Measurements from ENCODE around the gene MYH8. TPM values are rescaled to one million over a fixed set of nuclear protein-coding genes. Genes with fewer than 3 reads are reported as not detected.

The MYH8 gene
- total and polyA plus RNA-seq, 9 of the 15 experiments (the other 6 are each of a cell fraction or from before 2014, with no cell fraction given), result 0.01 to 0.05 (median 0.03) TPM; not detected in 6

DNA sequence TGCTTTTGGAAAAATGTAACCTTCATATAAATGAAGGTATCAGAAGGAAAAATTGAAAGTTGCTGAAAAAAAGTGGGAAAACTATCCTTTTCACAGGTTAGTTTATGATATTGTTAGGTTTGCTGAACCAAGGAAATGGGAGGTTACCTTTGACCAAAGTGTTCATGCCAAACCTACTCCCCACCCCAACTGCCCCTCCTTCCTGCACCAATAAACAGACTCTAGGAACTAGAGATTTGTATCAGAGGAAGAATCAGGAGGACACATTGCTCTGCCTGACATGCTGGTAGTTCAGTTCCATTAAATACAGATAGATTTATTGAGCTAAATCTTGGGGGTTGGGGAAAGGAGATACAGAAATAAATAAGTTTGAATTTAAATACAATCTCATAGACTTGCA is 18.2 kb downstream of the MYH8 start:
- no peaks in the 10 kb centered on the region for H3K9me3 ChIP-seq (replicated peaks; ENCODE audit: control insufficient read depth, insufficient read depth, low read depth, low read length)
- ChIA-PET CTCF (ENCODE audit: low intra/inter-chr PET ratio) (no interaction called here), POLR2A (interaction anchor here (0.8 kb wide), 1 partner anchor 9 kb away, joined by 3 read pairs; no protein-coding TSS in a partner anchor)
- intact Hi-C loops (cut with micrococcal nuclease), result no loop called here
- H3K4me2 ChIP-seq (ENCODE audit: insufficient read depth, low read length), result no peak overlapping the region
- in situ Hi-C loops (cut with MboI), result no loop called here
- H3K79me2 ChIP-seq (ENCODE audit: control insufficient read depth, insufficient read depth, low read length), result no peaks in the 10 kb centered on the region
- H3K27me3 ChIP-seq (ENCODE audit: control insufficient read depth in 2 of 2, insufficient read depth in 2 of 2, low read length in 2 of 2), result peaks cover 0 to 4% of the 10 kb centered on the region in 2 experiments; a peak in 1 of 5 replicates
- TF ChIP-seq PHF21A (IDR thresholded peaks at IDR 0.05; ENCODE audit: borderline replicate concordance, low read depth) (no peak), RAD51 (IDR thresholded peaks at IDR 0.05; ENCODE audit: borderline replicate concordance, low read depth) (no peak), ZNF197 (CRISPR knock-in tag; IDR thresholded peaks at IDR 0.05; ENCODE audit: low read depth) (no peak), GABPA (tag; conservative IDR thresholded peaks at IDR 0.05; ENCODE audit: low read depth) (no peak), BCL6 (CRISPR knock-in tag; IDR thresholded peaks at IDR 0.05) (no peak), ZBTB8A (IDR thresholded peaks at IDR 0.05; ENCODE audit: partially characterized antibody) (no peak), ZNF444 (CRISPR knock-in tag; IDR thresholded peaks at IDR 0.05) (no peak)
- H3K27ac ChIP-seq (ENCODE audit: extremely low read depth, low read depth, low read length), result no peak overlapping the region
- ATAC-seq, result no peak
- no peak for DNase-seq (ENCODE audit: extremely low read depth in 1 of 4, low spot score in 3 of 4)
- H2AFZ ChIP-seq (ENCODE audit: low read depth, low read length), result no peak overlapping the region
- BruUV-seq (replicated peaks), result no TSS peak
- no peaks in the 10 kb centered on the region for H3K9me1 ChIP-seq (ENCODE audit: control insufficient read depth, insufficient read depth, low read length)
- FAIRE-seq, result no peak
- H3K36me3 ChIP-seq (ENCODE audit: control insufficient read depth, insufficient read depth, low read length), result no peaks in the 10 kb centered on the region
- H3K4me1 ChIP-seq (replicated peaks in 1 of 2; ENCODE audit: control insufficient read depth in 2 of 2, insufficient read depth in 2 of 2, low read length in 2 of 2), result no peaks in the 10 kb centered on the region
- no peak overlapping the region for H3K4me3 ChIP-seq
- H3K9ac ChIP-seq (ENCODE audit: insufficient read depth in 1 of 2, low read depth in 2 of 2, low read length in 2 of 2), result no peak overlapping the region
- no peaks in the 10 kb centered on the region for H4K20me1 ChIP-seq (replicated peaks; ENCODE audit: control insufficient read depth, insufficient read depth, low read length)

DNA sequence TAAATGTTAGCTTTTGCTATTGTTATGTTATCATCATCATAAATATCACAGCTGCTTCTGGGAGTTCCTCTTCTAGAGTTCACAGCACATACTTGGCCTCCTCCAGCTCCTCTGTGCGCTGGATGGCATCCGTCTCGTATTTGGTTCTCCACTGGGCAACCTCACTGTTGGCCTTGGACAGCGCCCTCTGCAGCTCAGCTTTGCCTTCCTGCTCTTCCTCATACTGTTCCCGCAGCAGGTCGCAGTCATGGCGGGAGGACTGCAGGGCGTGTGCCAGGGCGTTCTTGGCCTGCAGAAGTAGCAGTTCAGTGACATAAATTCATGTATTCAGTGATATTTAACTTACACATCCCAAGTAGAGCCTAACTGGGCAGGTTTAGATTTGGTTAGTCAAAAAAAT is 23.4 kb downstream of the MYH8 start:
- ChIA-PET POLR2A (no interaction called here), CTCF (ENCODE audit: low intra/inter-chr PET ratio) (no interaction called here)
- no peak overlapping the region for H2AFZ ChIP-seq (ENCODE audit: low read depth, low read length)
- in situ Hi-C loops (cut with MboI) (no loop called here), intact Hi-C loops (cut with micrococcal nuclease) (no loop called here)
- DNase-seq (ENCODE audit: extremely low read depth in 1 of 4, low spot score in 3 of 4) (no peak), ATAC-seq (no peak), FAIRE-seq (no peak)
- H3K27me3 ChIP-seq (ENCODE audit: control insufficient read depth in 2 of 2, insufficient read depth in 2 of 2, low read length in 2 of 2), result peaks cover 0 to 4% of the 10 kb centered on the region in 2 experiments; a peak in 1 of 5 replicates
- H3K4me2 ChIP-seq (ENCODE audit: insufficient read depth, low read length), result no peak overlapping the region
- no peak for TF ChIP-seq MAFG (tag; conservative IDR thresholded peaks at IDR 0.05)
- TF ChIP-seq, protein P1, sequence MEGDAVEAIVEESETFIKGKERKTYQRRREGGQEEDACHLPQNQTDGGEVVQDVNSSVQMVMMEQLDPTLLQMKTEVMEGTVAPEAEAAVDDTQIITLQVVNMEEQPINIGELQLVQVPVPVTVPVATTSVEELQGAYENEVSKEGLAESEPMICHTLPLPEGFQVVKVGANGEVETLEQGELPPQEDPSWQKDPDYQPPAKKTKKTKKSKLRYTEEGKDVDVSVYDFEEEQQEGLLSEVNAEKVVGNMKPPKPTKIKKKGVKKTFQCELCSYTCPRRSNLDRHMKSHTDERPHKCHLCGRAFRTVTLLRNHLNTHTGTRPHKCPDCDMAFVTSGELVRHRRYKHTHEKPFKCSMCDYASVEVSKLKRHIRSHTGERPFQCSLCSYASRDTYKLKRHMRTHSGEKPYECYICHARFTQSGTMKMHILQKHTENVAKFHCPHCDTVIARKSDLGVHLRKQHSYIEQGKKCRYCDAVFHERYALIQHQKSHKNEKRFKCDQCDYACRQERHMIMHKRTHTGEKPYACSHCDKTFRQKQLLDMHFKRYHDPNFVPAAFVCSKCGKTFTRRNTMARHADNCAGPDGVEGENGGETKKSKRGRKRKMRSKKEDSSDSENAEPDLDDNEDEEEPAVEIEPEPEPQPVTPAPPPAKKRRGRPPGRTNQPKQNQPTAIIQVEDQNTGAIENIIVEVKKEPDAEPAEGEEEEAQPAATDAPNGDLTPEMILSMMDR (IDR thresholded peaks at IDR 0.05 in 2 of 3, conservative IDR thresholded peaks at IDR 0.05 in 1 of 3; ENCODE audit: insufficient read depth in 2 of 3, low read depth in 1 of 3, low read length in 3 of 3), result 0 out of 6 replicates have a peak, but pooled peaks of 2 of the 3 experiments have one; percentile 3 to 24
- H3K9ac ChIP-seq (ENCODE audit: insufficient read depth in 1 of 2, low read depth in 2 of 2, low read length in 2 of 2), result no peak overlapping the region
- no peaks in the 10 kb centered on the region for H3K79me2 ChIP-seq (ENCODE audit: control insufficient read depth, insufficient read depth, low read length)
- no peaks in the 10 kb centered on the region for H3K9me1 ChIP-seq (ENCODE audit: control insufficient read depth, insufficient read depth, low read length)
- WGBS (ENCODE audit: insufficient coverage, low coverage, missing lambda C conversion rate), result 0% methylated on average over 7 of the region's 9 CpGs
- no peak overlapping the region for H3K27ac ChIP-seq (ENCODE audit: extremely low read depth, low read depth, low read length)
- H4K20me1 ChIP-seq (replicated peaks; ENCODE audit: control insufficient read depth, insufficient read depth, low read length), result no peaks in the 10 kb centered on the region
- no peak overlapping the region for H3K4me3 ChIP-seq
- BruUV-seq (replicated peaks), result no TSS peak
- H3K36me3 ChIP-seq (ENCODE audit: control insufficient read depth, insufficient read depth, low read length), result no peaks in the 10 kb centered on the region
- H3K4me1 ChIP-seq (replicated peaks in 1 of 2; ENCODE audit: control insufficient read depth in 2 of 2, insufficient read depth in 2 of 2, low read length in 2 of 2), result no peaks in the 10 kb centered on the region; a peak in 1 of 5 replicates
- no peaks in the 10 kb centered on the region for H3K9me3 ChIP-seq (replicated peaks; ENCODE audit: control insufficient read depth, insufficient read depth, low read depth, low read length)

Measured in K562 (cell line).